GM18517 (cell line): ENCODE results near the gene NOP53.
"Not testable (repeated sequence)": the region's sequence is repeated elsewhere in the genome, so short reads cannot be mapped to it uniquely, and the experiment has no call there.

Experiments used
- ATAC-seq: cut with Tn5 transposase; IDR thresholded peaks from one replicate; pipeline ENCODE4 v1.9.1; 2021; ENCODE audit warnings: mild to moderate bottlenecking, moderate library complexity; ENCODE audit not compliant: unreplicated experiment

Gene NOP53

DNA sequence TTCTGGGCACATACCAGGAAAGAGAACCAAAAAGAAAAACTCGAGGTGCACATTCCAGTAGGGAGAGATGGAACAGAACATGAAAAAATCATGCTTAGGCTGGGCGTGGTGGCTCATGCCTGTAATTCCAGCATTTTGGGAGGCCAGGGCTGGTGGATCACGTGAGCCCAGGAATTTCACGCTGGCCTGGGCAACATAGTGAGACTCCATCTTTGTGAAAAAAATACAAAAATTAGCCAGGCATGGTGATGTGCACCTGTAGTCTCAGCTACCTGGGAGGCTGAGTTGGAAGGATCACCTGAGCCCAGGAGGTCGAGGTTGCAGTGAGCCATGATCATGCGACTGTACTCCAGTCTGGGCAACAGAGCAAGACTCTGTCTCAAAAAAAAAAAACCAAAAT lies 25.9 kb downstream of the NOP53 start:
- not testable (repeated sequence) for ATAC-seq

DNA sequence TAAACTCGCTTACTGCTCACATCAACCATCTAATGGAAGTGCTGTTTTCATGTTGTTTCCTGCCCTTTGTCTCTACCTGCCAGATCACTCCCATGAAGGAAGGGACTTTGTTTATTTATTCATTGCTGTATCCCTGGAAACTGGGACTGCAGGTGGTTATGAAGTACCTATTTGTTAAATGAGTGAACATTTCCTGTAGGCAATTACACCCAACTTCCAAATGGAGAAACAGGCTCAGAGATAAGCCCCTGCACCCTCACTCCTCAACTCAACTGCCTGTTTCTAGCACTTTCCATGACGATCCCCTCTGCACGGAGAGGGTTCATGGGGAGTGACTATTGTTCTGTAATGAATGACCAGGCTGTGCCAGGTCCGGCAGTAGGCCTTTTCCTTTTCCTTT lies 31.2 kb downstream of the NOP53 start:
- ATAC-seq = no peak

DNA sequence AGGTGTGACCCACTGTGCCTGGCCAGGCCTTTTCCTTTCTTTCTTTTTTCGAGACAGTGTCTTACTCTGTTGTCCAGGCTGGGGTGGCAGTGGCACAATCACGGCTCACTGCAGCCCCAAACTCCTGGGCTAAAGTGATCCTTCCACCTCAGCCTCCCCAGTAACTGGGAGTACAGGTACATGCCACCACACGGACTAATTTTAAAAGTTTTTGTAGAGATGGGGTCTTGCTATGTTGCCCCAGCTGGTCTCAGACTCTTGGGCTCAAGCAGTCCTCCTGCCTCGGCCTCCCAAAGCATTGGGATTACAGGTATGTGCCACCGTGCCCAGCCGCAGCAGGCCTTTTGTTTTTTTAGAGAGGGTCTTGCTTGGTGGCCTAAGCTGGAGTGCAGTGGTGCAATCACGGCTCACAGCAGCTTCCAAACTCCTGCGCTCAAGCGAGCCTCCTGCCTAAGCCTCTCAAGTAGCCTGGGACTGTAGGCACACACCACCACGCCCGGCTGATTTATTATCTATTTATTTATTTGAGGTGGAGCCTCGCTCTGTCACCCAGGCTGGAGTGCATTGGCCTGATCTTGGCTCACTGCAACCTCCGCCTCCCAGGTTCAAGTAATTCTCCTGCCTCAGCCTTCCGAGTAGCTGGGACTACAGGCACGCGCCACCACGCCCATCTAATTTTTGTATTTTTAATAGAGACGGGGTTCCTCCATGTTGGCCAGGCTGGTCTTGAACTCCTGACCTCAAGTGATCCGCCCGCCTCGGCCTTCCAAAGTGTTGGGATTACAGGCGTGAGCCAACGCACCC lies 32.1 kb downstream of the NOP53 start:
- ATAC-seq = not testable (repeated sequence)

DNA sequence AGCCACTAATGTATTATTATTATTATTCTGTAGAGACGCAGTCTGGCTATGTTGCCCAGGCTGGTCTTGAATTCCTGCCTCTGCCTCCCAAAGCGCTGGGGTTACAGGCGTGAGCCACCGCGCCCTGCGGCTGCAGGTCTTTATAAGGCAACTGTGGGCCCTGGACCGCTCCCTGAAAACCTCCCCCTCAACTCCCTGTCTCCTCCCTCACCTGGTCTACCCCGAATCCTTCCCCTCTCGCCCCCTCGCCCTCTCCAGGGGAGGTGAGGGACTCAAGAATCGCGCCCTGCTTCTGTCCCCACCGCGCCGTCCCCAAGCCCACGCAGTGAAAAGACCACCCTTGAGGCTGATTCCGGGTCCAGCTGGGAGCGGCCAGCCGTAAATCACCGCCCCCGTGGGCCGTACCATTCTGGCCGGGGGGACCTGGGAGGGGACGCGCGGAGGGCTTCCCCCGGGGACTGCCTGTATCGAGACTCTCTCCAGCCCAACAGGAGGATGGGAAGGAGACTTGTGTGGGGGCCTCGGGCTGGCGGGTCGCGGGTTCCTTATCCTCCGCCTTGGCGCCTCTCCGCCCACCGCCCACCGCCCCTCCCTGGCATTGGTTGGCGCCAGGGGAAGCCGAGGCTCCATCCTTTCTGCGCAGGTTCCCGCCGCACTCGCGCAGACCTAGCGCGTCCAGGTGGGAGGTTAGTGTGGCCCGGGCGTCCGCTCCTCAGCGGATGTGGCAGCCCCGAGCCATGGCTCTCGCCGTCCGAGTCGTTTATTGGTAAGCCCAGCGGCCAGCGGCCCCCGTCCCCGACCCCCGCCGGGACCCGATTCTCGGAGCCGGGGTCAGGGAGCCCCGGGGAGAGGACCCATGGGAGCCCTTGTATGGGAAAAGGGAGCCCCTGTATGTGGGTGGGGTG lies 33.0 kb downstream of the NOP53 start, which contains the start of gene SELENOW:
Gene SELENOW, plus strand, starts transcription at position 655 of the 905 bp plus-strand sequence. Its CDS starts 83 bp downstream, at position 738.
- ATAC-seq = peak; percentile 57

DNA sequence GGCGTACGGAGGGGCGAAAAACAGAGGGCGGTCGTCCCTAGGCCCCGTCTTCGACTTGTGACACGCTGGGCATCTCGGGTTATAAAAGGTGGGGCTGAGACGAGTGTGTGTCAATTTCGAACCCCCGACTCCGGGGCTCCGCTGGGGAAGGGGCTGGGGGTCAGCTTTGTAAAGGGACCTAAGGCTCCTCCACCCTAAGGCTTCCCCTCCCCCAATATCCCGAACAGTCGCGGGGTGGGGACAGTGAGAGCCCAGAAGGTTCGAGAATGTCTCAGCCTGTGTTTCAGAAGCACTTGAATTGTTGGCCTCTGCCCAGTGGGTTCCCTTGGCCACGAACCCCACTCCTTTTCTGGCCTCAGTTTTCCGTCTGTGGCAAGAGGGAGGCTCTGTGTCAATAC lies 33.6 kb downstream of the NOP53 start:
- ATAC-seq = no peak

DNA sequence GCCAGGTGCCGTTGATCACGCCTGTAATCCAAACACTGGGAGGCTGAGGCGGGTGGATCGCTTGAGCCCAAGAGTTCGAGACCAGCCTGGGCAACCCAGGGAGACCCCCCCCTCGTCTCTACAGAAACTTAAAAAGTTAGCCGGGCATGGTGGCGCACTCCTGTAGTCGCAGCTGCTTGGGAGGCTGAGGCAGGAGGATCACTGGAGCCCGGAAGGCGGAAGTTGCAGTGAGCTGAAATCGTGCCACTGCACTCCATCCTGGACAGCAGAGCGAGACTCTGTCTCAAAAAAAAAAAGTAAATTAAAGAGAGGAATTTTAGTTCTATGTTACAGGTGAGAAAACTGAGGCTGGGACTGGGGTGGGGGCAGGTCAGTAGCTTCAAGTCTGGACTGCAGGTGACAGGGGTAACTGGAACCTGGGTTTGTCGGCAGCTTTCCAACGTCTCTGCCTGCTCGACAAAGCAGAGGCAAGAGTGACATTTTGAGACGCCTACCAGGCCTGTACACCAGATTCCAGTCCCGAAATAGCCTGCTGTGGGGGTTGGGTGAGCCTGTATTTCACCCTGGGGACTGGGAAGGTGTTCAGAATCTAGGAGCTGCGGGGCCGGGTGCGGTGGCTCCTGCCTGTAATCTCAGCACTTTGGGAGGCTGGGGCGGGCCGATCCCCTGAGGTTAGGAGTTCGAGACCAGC lies 34.3 kb downstream of the NOP53 start:
- no peak for ATAC-seq

DNA sequence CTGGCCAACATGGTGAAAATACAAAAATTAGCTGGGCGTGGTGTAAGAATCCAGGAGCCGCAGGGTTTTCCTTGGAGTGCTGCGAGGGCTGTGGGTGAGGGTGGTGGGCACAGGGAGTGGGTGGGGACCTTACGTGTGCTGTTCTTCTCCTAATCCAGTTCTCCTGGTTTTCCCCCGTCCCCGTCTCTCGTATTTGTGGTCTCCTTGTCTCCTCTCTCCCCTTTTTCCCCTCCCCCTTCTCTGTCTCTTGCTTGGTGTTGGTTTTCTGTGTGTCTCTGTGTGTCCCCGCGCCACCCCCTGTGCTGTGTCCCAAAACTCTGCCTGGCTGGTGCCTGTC lies 34.8 kb downstream of the NOP53 start:
- ATAC-seq = no peak

DNA sequence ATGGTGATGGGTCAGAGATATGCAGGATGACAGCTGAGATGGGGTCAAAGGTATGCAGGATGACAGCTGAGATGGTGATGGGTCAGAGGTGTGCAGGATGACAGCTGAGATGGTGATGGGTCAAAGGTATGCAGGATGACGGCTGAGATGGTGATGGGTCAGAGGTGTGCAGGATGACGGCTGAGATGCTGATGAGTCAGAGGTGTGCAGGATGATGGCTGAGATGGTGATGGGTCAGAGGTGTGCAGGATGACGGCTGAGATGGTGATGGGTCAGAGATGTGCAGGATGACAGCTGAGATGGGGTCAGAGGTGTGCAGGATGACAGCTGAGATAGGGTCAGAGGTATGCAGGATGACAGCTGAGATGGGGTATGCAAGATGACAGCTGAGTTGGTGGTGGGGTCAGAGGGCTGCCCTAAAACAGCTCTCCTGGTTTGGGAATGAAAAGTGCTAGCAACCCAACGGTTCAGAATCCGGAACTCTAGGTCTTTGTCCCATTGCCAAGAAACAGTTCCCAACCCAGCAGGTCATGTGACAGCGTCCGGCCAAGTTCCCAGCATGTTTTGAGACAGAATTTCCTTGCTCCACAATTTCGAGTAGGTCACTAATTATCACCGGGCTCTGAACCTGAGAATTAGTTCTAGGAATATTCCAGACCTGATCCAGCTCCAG lies 36.4 kb downstream of the NOP53 start:
- no peak for ATAC-seq

DNA sequence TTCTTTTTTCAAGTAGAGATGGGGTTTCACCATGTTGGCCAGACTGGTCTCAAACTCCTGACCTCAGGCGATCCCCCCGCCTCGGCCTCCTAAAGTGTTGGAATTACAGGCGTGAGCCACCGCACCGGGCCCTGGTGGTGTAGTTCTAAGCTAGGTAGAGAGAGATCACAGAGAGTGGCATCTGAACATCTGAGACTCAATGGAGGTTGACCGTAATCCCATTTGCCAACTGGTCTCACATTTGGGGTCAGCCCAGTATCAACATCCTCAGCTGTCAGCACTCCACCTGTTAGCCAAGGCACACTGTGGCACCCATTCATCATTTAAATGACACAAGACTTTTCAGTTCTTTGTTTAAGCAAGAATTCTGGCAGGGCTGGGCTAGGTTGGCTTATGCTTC lies 41.2 kb downstream of the NOP53 start:
- no peak for ATAC-seq

DNA sequence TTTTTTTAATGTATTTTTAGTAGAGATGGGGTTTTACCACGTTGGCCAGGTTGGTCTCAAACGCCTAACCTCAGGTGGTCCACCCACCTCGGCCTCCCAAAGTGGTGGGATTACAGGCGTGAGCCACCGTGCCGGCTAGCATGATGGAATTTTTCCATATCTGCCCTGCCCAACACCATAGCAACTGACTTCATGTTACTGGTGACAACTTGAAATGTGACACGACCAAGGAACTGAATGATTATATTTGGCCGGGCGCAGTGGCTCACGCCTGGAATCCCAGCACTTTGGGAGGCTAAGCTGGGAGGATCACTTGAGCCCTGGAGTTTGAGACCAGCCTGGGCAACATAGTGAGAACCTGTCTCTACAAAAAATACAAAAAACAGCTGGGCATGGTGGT lies 42.0 kb downstream of the NOP53 start:
- ATAC-seq = not testable (repeated sequence)

DNA sequence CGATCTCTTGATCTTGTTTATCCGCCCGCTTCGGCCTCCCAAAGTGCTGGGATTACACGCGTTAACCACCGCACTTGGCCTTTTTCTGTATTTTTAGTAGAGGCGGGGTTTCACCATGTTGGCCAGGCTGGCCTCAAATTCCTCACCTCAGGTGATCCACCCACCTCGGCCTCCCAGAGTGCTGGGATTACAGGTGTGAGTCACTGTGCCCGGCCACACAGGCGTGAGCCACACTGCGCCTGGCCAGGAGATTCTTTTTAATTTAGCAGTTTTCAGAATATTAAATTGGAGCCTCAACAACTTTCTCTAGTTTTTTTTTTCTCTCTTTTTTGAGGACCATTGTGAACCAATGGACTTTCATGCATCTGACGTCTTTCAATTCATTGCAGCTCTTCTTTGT lies 44.5 kb downstream of the NOP53 start:
- not testable (repeated sequence) for ATAC-seq

DNA sequence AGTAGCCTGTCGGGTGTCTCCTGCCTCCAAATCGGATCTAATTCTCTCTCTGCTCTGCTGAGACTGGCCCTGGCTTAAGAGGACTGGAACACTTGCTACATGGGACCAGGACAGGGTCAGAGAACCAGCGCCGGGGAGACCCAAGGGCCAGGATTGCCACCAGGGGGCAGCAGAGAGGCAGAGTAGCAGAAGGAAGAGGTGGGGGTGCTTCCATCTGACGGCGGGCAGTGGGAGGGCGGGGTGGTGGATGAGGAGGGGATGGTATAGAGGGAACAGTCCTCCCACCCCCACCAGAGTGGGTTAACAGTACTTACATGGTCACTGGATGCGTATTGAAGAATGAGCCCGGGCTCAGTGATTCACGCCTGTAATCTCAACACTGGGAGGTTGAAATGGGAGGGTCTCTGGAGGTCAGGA lies 45.1 kb downstream of the NOP53 start:
- ATAC-seq = no peak

DNA sequence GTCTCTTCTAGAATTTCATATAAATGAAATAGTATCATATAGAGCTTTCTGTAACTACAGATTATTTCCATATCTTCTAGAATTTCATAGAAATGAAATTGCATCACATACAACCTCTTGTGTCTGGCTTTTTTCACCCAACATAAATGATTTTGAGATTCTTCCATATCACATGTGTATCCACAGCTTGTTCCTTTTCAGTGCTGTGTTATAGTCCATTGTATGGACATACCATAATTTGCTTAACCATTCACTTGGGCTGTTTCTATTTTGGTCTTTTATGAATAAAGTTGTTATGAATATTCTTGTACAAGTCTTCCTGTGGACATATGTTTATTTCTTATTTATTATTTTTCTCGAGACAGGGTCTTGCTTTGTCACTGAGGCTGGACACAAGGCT lies 47.3 kb downstream of the NOP53 start:
- no peak for ATAC-seq

DNA sequence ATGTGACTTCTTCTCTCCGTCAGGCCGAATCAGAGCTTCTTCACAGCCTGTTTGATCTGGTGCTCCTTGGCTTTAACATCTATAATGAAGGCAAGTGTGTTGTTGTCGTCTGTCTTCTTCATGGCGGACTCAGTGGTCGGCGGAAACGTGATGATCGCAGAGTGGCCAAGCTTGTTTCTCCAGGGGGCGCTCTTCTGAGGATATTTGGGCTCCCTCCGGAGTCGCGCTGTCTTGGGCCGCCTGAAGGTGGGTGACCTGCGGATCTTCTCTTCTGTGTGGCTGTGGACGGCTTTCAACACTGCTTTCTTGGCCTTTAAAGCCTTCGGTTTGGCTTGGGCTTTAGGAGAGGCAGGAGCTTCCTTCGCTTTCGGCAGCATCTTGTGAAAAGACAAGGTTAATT lies 49.2 kb downstream of the NOP53 start:
- no peak for ATAC-seq

DNA sequence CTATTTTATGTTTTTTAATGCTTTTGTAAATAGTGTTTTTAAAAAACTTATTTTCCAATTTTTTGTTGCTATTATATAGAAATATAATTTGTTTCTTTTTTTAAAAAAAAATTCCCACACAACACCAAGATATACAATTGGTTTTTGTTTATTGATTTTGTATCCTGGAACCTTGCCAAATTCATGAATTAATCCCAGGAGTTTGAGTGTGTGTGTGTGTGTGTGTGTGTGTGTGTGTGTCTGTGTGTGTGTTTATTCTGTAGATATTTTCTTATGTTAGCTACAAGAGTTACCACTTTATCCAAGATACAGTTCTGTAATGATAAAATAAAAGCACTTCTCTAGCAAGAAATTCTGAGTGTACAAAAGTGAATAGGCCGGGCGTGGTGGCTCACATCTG lies 51.4 kb downstream of the NOP53 start:
- ATAC-seq = no peak

DNA sequence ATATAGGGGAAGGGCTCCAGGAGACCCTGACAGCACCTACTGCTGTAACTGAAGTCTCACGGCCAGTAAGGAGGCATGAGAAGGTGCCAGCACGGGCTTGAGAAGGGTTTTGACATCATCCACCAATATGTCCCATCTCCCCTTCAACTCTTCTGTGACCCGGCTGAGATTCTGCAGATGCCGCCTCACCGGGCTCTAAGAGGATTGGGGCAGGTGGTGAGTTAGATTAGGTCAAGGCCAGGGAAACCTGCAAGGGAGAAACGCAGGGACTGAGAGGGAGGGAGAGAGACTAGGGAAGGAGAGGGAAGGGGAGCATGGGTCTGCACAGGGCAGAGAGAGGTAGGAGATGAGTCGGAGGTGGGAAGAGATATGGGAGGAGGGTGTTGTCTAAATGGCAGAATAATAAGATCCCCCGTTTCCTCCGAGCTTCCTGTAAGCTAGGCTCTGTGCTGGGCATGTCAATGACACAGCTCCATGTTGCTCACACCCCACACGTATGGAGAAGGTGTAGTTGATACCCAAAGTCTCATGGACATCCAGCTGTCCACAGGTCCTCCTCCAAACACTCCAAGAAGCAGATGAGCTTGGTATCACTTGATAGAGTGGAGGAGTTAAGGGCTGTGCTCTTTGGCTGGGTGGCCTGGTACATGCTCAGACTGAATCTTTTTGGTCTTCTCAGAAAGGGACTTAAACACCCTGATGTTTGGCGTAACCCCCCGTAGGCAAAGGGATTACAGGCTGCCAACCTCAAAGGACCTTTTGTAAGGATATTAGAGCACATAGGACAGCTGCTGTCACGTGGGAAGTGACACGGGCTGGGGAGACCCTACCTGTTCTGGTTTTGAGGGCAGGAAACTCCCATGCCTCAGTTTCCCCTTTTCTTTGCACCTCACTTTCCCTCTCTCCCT lies 52.9 kb downstream of the NOP53 start:
- ATAC-seq = no peak

DNA sequence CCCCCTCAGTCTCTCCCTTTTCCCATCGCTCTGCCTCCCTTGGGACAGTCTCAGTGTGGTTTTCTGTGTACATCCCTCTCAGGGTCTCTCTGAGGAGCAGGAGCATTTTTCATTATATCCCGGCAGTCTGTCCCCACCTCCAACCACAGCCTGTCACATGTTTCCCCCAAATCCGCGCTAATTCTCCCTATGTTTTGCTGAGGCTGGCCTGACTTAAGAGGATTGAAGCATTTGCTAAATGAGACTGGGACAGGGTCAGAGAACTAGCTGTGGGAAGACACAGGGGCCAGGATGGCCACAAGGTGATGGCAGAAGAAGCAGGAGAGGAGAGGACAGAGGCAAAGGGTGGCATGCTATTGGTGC lies 53.5 kb downstream of the NOP53 start:
- ATAC-seq = no peak

DNA sequence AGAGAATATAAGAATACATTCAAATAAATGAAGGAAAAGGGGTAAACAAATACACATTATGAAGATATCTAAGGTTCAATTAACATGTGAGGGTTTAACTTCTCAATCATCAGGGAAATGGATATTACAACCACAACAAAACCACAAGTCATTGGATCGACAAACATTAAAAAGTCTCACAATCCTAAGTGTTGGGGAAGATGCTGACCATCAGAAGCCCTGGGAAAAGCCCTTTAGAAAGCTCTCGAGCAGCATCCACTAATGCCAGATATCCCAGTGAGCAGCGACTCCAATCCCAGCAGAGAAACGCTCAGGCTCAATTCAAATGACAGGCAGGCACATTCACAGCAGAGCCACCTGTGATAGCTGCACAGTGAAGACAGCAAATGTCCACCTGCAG lies 55.9 kb downstream of the NOP53 start:
- no peak for ATAC-seq

DNA sequence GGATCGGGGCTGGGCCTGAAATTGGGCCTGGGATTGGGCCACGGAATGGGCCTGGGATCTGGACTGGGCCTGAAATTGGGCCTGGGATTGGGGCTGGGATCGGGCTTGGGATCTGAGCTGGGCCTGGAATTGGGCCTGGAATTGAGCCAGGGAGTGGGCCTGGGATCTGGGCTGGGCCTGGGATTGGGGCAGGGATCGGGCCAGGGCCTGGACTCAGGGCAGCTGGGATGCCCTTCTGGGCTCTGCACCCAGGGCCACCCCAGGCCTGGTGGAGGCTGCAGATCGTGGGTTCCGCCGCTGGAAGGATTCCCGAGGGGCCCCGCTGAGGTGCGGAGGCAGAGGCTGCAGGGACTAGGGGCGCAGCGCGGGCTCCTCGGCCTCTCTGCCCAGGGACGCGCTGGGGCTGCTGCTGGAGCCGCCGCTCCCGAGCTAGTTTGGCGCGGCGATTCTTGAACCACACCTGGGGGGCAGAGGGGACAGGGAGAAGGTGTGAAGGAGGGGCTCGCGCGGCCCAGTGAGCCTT lies 57.2 kb downstream of the NOP53 start:
- no peak for ATAC-seq

DNA sequence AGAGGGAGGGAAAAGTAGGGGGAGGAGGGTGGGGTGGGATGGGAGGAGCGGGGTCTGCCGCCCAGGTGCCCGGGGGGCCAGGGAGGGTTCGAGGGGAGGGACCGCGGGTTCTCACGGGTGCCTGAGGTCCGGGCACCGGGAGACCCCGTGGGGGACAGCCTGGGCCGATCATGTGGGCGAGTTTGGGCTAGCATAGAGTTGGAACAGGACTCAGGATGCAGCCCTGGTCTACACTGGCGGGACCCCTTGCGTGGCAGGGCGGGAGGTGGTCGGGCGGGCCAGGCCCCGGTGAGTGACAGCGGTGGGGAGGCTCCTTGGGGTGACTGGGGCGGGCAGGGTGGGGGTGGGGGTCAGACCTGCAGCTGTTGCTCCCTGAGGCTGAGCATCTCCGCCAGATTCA lies 57.8 kb downstream of the NOP53 start:
- ATAC-seq = not testable (repeated sequence)
